Adipocyte (in vitro differentiated cells): Measurements from ENCODE around the gene AGBL1.

Source experiments
- DNase-seq: peaks from one replicate; pipeline ENCODE4 v3.0.0-alpha.2; 2015; ENCODE audit warnings: low read depth
- H3K27me3 ChIP-seq: replicated peaks from 2 replicates; pipeline ENCODE4 v1.7.0; 2013; ENCODE audit warnings: mild to moderate bottlenecking, low read length, moderate library complexity; ENCODE audit not compliant: control insufficient read depth, insufficient read depth
- H3K36me3 ChIP-seq: 2 replicates; pipeline ENCODE4 v1.7.0; 2013; ENCODE audit warnings: low read length, mild to moderate bottlenecking, moderate library complexity; ENCODE audit not compliant: control insufficient read depth, insufficient read depth, severe bottlenecking
- H3K4me1 ChIP-seq: 2 replicates; pipeline ENCODE4 v1.7.0; 2013; ENCODE audit warnings: mild to moderate bottlenecking, low read length, moderate library complexity; ENCODE audit not compliant: control insufficient read depth, insufficient read depth
- H3K4me3 ChIP-seq: 2 replicates; pipeline ENCODE4 v1.7.0; 2013; ENCODE audit warnings: mild to moderate bottlenecking, low read length, moderate library complexity
- H3K9ac ChIP-seq: 2 replicates; pipeline ENCODE4 v1.7.0; 2013; ENCODE audit warnings: mild to moderate bottlenecking, low read length, moderate library complexity
- H3K9me3 ChIP-seq: 2 replicates; pipeline ENCODE4 v1.7.0; 2013; ENCODE audit warnings: mild to moderate bottlenecking, low read length, moderate library complexity; ENCODE audit not compliant: control insufficient read depth

The AGBL1 gene

GRCh38 chr15:86079508-86080266 lies at the start of gene AGBL1:
Gene AGBL1, plus strand, starts transcription at chr15:86079871.
- Histone ChIP-seq H3K4me1 (no peaks in the 10 kb centered on the region), H3K27me3 (peaks cover 23% of the 10 kb centered on the region), H3K36me3 (no peaks in the 10 kb centered on the region), H3K9ac (no peak within 1 kb of the TSS), H3K4me3 (no peak within 1 kb of the TSS), H3K9me3 (no peaks in the 10 kb centered on the region)
- DNase-seq = no peak

- Histone ChIP-seq H3K9me3 (no peaks in the 10 kb centered on the region), H3K36me3 (no peaks in the 10 kb centered on the region), H3K9ac (no peak overlapping the region), H3K4me3 (no peak overlapping the region), H3K4me1 (peaks cover 2% of the 10 kb centered on the region), H3K27me3 (peaks cover 5% of the 10 kb centered on the region)
- DNase-seq = no peak
Observed at GRCh38 chr15:86034904-86035303, 44.8 kb upstream of the AGBL1 start.

DNA sequence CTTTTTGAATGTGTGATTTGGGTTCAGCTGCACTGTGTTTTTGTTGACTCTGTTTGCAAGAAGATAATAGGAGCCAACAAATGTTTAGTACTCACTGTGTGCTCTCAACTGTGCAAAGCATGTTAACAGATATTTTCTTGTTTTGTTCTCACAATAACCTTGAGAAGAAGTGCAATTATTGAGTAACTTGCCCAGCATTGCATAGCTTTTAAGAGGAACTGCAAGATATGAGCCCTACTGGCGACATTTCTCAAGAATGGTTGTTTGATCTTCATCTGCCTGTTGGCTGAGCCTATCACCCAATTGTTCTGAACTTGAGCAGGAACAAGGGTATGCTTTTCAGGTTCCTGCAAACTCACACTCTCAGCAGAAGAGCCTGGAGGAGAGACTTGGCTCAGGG lies 43.4 kb upstream of the AGBL1 start:
- no peaks in the 10 kb centered on the region for H3K36me3 ChIP-seq
- H3K9ac ChIP-seq = no peak overlapping the region
- H3K4me1 ChIP-seq = peaks cover 2% of the 10 kb centered on the region
- H3K4me3 ChIP-seq = no peak overlapping the region
- H3K9me3 ChIP-seq = no peaks in the 10 kb centered on the region
- no peak for DNase-seq
- H3K27me3 ChIP-seq = peaks cover 11% of the 10 kb centered on the region

GRCh38 chr15:86038491-86038890 lies 41.2 kb upstream of the AGBL1 start:
- Histone ChIP-seq H3K4me1 (peaks cover 2% of the 10 kb centered on the region), H3K9me3 (no peaks in the 10 kb centered on the region), H3K4me3 (no peak overlapping the region), H3K27me3 (peaks cover 19% of the 10 kb centered on the region), H3K36me3 (no peaks in the 10 kb centered on the region), H3K9ac (no peak overlapping the region)
- no peak for DNase-seq

DNA sequence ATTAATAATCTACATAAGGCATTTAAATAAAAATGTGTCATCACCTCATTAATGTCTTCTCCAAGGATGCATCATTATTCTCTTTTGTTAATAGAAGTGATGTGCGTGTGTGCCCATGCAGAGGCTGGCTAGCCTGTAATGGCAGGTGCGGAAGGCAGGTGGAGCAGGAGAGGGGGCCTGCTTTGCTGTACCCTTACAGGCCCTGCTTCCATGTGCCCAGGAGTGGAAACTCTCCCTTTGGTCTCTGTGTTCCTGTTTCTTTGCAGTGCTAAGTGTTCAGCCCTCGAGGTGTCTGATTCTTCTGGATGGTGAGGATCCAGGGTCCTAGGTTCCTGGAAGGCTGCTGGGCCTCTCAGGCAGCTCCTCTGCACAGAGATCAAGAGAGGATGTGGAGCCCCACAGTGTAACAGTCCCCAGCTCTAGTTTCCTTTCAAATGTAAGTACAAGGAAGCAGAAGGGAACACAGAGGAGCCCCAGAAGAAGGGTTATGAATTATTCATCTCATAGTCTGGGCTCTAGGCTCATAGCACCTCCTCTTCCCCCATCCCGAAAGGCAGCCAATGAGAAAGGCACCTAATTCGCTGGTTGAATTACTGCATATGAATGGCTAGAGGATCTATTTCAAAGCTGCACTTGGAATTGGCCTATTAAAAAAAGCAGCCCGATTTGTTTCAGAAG lies 39.2 kb upstream of the AGBL1 start:
- Histone ChIP-seq H3K9ac (no peak overlapping the region), H3K4me3 (no peak overlapping the region), H3K36me3 (no peaks in the 10 kb centered on the region), H3K9me3 (no peaks in the 10 kb centered on the region), H3K4me1 (peaks cover 2% of the 10 kb centered on the region), H3K27me3 (peaks cover 19% of the 10 kb centered on the region)
- no peak for DNase-seq

GRCh38 chr15:86041399-86041798 lies 38.3 kb upstream of the AGBL1 start:
- no peaks in the 10 kb centered on the region for H3K9me3 ChIP-seq
- no peak overlapping the region for H3K4me3 ChIP-seq
- no peaks in the 10 kb centered on the region for H3K4me1 ChIP-seq
- H3K9ac ChIP-seq = no peak overlapping the region
- no peak for DNase-seq
- no peaks in the 10 kb centered on the region for H3K36me3 ChIP-seq
- H3K27me3 ChIP-seq = peaks cover 19% of the 10 kb centered on the region

GRCh38 chr15:86042226-86042625 lies 37.4 kb upstream of the AGBL1 start:
- H3K27me3 ChIP-seq = peaks cover 19% of the 10 kb centered on the region

DNA sequence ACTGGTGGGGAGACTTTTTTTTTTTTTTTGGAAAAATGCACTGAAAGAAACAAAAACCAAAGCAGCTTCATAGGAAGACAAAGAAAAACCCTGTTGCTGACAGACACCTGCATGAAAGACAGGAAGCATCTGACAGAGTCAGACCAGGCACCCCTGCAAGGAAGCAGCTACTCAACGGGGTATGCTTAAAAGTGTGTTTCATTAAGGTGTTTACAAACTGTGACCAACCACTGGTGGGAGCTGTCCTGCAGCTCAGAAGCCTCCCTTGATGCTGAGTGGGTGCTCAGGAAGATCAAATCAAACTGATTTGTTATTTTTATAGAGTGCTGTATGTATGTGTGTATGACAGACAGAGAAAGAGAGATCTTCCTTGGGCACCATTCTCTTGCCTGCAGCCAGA lies 34.7 kb upstream of the AGBL1 start:
- Histone ChIP-seq H3K9ac (no peak overlapping the region), H3K9me3 (no peaks in the 10 kb centered on the region), H3K27me3 (peaks cover 13% of the 10 kb centered on the region), H3K36me3 (no peaks in the 10 kb centered on the region), H3K4me1 (no peaks in the 10 kb centered on the region), H3K4me3 (no peak overlapping the region)
- no peak for DNase-seq

More at GRCh38 chr15:86042226-86042625, 37.4 kb upstream of the AGBL1 start:
- Histone ChIP-seq H3K4me1 (no peaks in the 10 kb centered on the region), H3K36me3 (no peaks in the 10 kb centered on the region), H3K4me3 (no peak overlapping the region), H3K9me3 (no peaks in the 10 kb centered on the region), H3K9ac (no peak overlapping the region)
- DNase-seq = no peak

DNA sequence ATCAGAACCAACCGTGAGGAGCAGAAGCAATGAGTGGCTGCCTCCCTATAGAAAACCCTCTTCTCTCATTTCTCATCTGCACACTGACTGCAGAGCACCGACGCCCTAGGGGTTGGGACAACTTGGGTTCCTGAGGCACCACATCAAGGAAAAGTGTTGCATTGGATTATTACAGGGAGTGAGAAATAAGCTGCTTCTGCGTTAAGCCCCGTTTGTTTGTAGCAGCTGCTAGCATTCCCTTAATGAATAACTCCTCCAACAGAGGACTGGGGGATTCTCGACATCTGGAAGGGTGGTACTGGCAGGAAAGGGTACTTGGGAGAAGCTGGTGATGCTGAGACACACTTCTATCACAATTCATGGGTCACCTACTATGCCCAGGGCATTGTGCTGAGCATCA lies 25.3 kb upstream of the AGBL1 start:
- Histone ChIP-seq H3K9me3 (no peaks in the 10 kb centered on the region), H3K9ac (no peak overlapping the region), H3K36me3 (no peaks in the 10 kb centered on the region), H3K27me3 (peaks cover 4% of the 10 kb centered on the region), H3K4me1 (no peaks in the 10 kb centered on the region), H3K4me3 (no peak overlapping the region)
- DNase-seq = no peak

- Histone ChIP-seq H3K4me3 (no peak overlapping the region), H3K27me3 (peaks cover 6% of the 10 kb centered on the region), H3K36me3 (no peaks in the 10 kb centered on the region), H3K4me1 (no peaks in the 10 kb centered on the region), H3K9ac (no peak overlapping the region), H3K9me3 (no peaks in the 10 kb centered on the region)
- no peak for DNase-seq
Observed at GRCh38 chr15:86055688-86056087, 24.0 kb upstream of the AGBL1 start.

- no peak for DNase-seq
Observed at GRCh38 chr15:86059851-86060250, 19.8 kb upstream of the AGBL1 start.

More at GRCh38 chr15:86059851-86060250, 19.8 kb upstream of the AGBL1 start:
- Histone ChIP-seq H3K4me3 (no peak overlapping the region), H3K9ac (no peak overlapping the region), H3K4me1 (no peaks in the 10 kb centered on the region), H3K9me3 (no peaks in the 10 kb centered on the region), H3K27me3 (peaks cover 16% of the 10 kb centered on the region), H3K36me3 (no peaks in the 10 kb centered on the region)
